ENCODE results near the gene LBP. TPM values are rescaled to one million over a fixed set of nuclear protein-coding genes. Genes with fewer than 3 reads are reported as not detected.

The LBP gene
- total and polyA plus RNA-seq, 2 donors (not counting 1 experiment from before 2014, with no cell fraction given): not detected

DNA sequence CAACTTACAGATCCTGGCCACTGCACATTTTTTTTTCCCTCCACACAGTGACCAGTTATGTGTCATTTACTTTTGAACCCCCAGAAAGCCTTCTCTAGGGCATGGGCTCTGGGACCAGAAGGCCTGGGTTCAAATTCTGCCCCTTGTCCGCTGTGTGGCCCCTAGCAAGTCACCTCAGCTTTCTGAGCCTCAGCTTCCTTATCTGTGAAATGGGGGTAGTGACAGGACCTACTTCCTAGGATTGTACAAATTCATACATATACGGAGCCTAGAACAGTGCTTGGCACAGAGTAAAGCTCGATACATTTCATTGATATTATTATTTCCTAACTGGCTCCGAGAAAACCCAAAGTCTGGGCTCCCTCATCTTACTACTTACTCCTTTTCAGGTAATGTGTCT is 40.7 kb upstream of the LBP start:
- H3K27ac ChIP-seq (ENCODE audit: low read length in 2 of 2): no peak overlapping the region
- H3K4me3 ChIP-seq (ENCODE audit: control extremely low read depth in 1 of 5, extremely low read depth in 1 of 5, insufficient read depth in 1 of 5, low read depth in 2 of 5, low read length in 4 of 5): no peak overlapping the region
- H3K9ac ChIP-seq (ENCODE audit: low read length): no peak overlapping the region
- Mint-ChIP-seq H3K27me3 (peaks cover 71% of the 10 kb centered on the region), H3K4me3 (no peak overlapping the region), H3K4me1 (peaks cover 12% of the 10 kb centered on the region), H3K9me3 (ENCODE audit: insufficient read depth) (no peaks in the 10 kb centered on the region), H3K27ac (no peak overlapping the region)
- TF ChIP-seq EZH2 (IDR thresholded peaks at IDR 0.05; ENCODE audit: borderline replicate concordance, insufficient read depth, low read depth, low read length, poor library complexity, severe bottlenecking) (no peak), CTCF (IDR thresholded peaks at IDR 0.05) (no peak)
- no peak overlapping the region for H3K4me2 ChIP-seq (replicated peaks; ENCODE audit: low read depth, low read length, poor library complexity, severe bottlenecking)
- no peak overlapping the region for H2AFZ ChIP-seq (ENCODE audit: insufficient read depth, low read depth, low read length, poor library complexity, severe bottlenecking)
- DNase-seq: no peak
- ChIA-PET CTCF (no interaction called here), POLR2A (no interaction called here)
- no CpG with 5 or more reads among the region's 4 CpGs for WGBS (ENCODE audit: insufficient coverage)
- no peaks in the 10 kb centered on the region for H3K79me2 ChIP-seq (ENCODE audit: control insufficient read depth, insufficient read depth, low read length)
- H3K36me3 ChIP-seq (replicated peaks in 1 of 2; ENCODE audit: control extremely low read depth in 1 of 2, control insufficient read depth in 1 of 2, extremely low read depth in 1 of 2, insufficient read depth in 2 of 2, low read length in 1 of 2): no peaks in the 10 kb centered on the region
- peaks cover 4 to 8% of the 10 kb centered on the region in 2 donors for H3K4me1 ChIP-seq (ENCODE audit: control insufficient read depth in 2 of 2, insufficient read depth in 2 of 2, low read length in 2 of 2)
- no peaks in the 10 kb centered on the region for H4K20me1 ChIP-seq (ENCODE audit: control insufficient read depth, insufficient read depth, low read length, poor library complexity, severe bottlenecking)
- H3K9me3 ChIP-seq (ENCODE audit: control extremely low read depth in 1 of 3, control insufficient read depth in 2 of 3, insufficient read depth in 1 of 3, low read length in 2 of 3): peaks cover 0 to 6% (median 0%) of the 10 kb centered on the region in 3 donors
- intact Hi-C loops (cut with micrococcal nuclease): no loop called here
- peaks cover 0 to 40% (median 18%) of the 10 kb centered on the region in 4 experiments for H3K27me3 ChIP-seq (replicated peaks in 1 of 4; ENCODE audit: control extremely low read depth in 1 of 4, control insufficient read depth in 3 of 4, insufficient read depth in 4 of 4, low read length in 3 of 4)
- no peak for ATAC-seq (ENCODE audit: low read depth)

DNA sequence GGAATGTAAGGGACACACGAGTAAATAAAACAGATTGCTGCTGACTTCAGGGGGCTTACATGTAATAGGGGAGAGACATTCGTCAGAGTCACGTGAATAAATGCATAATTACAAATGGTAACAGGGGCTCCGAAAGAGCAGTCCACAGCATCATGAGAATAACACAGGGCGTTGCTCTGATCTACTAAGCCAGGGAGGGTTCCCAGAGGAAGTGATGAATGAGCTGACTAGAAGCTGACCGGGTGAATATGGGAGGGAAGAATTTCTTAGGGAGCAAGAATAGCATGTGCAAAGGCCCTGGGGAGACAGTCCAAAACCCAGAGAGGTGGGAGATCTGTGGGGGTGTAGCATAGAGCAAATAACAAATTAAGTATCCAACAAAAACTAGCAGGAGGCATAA is 39.9 kb upstream of the LBP start:
- peaks cover 0 to 6% (median 0%) of the 10 kb centered on the region in 3 donors for H3K9me3 ChIP-seq (ENCODE audit: control extremely low read depth in 1 of 3, control insufficient read depth in 2 of 3, insufficient read depth in 1 of 3, low read length in 2 of 3)
- H2AFZ ChIP-seq (ENCODE audit: insufficient read depth, low read depth, low read length, poor library complexity, severe bottlenecking): no peak overlapping the region
- H3K4me3 ChIP-seq (ENCODE audit: control extremely low read depth in 1 of 5, extremely low read depth in 1 of 5, insufficient read depth in 1 of 5, low read depth in 2 of 5, low read length in 4 of 5): no peak overlapping the region
- H3K9me3 Mint-ChIP-seq (ENCODE audit: insufficient read depth): no peaks in the 10 kb centered on the region
- H4K20me1 ChIP-seq (ENCODE audit: control insufficient read depth, insufficient read depth, low read length, poor library complexity, severe bottlenecking): no peaks in the 10 kb centered on the region
- no peaks in the 10 kb centered on the region for H3K79me2 ChIP-seq (ENCODE audit: control insufficient read depth, insufficient read depth, low read length)
- no peak overlapping the region for H3K4me2 ChIP-seq (replicated peaks; ENCODE audit: low read depth, low read length, poor library complexity, severe bottlenecking)
- no peak overlapping the region for H3K4me3 Mint-ChIP-seq
- no peak overlapping the region for H3K27ac Mint-ChIP-seq
- WGBS (ENCODE audit: insufficient coverage): 89% methylated on average over 3 of the region's 6 CpGs
- no peak overlapping the region for H3K27ac ChIP-seq (ENCODE audit: low read length in 2 of 2)
- TF ChIP-seq CTCF (IDR thresholded peaks at IDR 0.05) (no peak), EZH2 (IDR thresholded peaks at IDR 0.05; ENCODE audit: borderline replicate concordance, insufficient read depth, low read depth, low read length, poor library complexity, severe bottlenecking) (no peak)
- no peak for ATAC-seq (ENCODE audit: low read depth)
- no peaks in the 10 kb centered on the region for H3K36me3 ChIP-seq (replicated peaks in 1 of 2; ENCODE audit: control extremely low read depth in 1 of 2, control insufficient read depth in 1 of 2, extremely low read depth in 1 of 2, insufficient read depth in 2 of 2, low read length in 1 of 2)
- DNase-seq: no peak
- ChIA-PET CTCF (no interaction called here), POLR2A (no interaction called here)
- H3K4me1 ChIP-seq (ENCODE audit: control insufficient read depth in 2 of 2, insufficient read depth in 2 of 2, low read length in 2 of 2): peaks cover 4 to 8% of the 10 kb centered on the region in 2 donors
- H3K4me1 Mint-ChIP-seq: peaks cover 12% of the 10 kb centered on the region
- H3K27me3 Mint-ChIP-seq: peaks cover 73% of the 10 kb centered on the region
- no peak overlapping the region for H3K9ac ChIP-seq (ENCODE audit: low read length)
- intact Hi-C loops (cut with micrococcal nuclease): no loop called here
- peaks cover 0 to 35% (median 16%) of the 10 kb centered on the region in 4 experiments for H3K27me3 ChIP-seq (replicated peaks in 1 of 4; ENCODE audit: control extremely low read depth in 1 of 4, control insufficient read depth in 3 of 4, insufficient read depth in 4 of 4, low read length in 3 of 4)

Data from B cell (primary cell).